PC-3 (cell line): ENCODE results near the gene SLC17A6. TPM values are rescaled to one million over a fixed set of nuclear protein-coding genes. Genes with fewer than 3 reads are reported as not detected.

Experiments
- ATAC-seq: fragments of 200-7000 bp; cut with Tn5 transposase; 2 replicates; pipeline ENCODE4 v1.9.1; 2020; ENCODE audit warnings: mild to moderate bottlenecking, moderate library complexity
- BruUV-seq: library from RNA; stranded (reverse); fragments of 400-500 nt; replicated peaks from 2 replicates; lab custom pipeline; 2021; lab: Mats Ljungman, UMichigan
- CTCF ChIA-PET: fragments of 300-600 bp; sonication (Branson Sonifier 250); formaldehyde crosslinking; loops from one replicate; lab custom pipeline; 2022; ENCODE audit warnings: antibody characterized with exemption; lab: Charles Lee
- POLR2A ChIA-PET: fragments of 300-600 bp; sonication (Branson Sonifier 250); formaldehyde crosslinking; loops from one replicate; lab custom pipeline; 2022; ENCODE audit warnings: antibody characterized with exemption; ENCODE audit not compliant: unreplicated experiment; lab: Charles Lee
- DNase-seq: peaks from one replicate; pipeline ENCODE4 v3.0.0-alpha.2; 2015
- H2AFZ ChIP-seq: fragments of 300-600 bp; sonication (generic); 2 replicates; pipeline ENCODE4 v1.6.0; 2016; ENCODE audit warnings: antibody characterized with exemption, low read length
- H3F3A ChIP-seq: fragments of 300-600 bp; sonication (generic); one replicate; pipeline ENCODE4 v1.6.0; 2017; ENCODE audit warnings: antibody characterized with exemption, low read length, control low read depth, mild to moderate bottlenecking; ENCODE audit not compliant: unreplicated experiment
- H3K27ac ChIP-seq: fragments of 300-600 bp; sonication (generic); 2 replicates; pipeline ENCODE4 v1.5.1; 2016; ENCODE audit warnings: mild to moderate bottlenecking, low read length
- H3K27me3 ChIP-seq: fragments of 300-600 bp; sonication (generic); 2 replicates; pipeline ENCODE4 v1.6.1; 2016; ENCODE audit warnings: low read length, mixed read lengths
- H3K36me3 ChIP-seq: fragments of 300-600 bp; sonication (generic); 2 replicates; pipeline ENCODE4 v1.6.1; 2016; ENCODE audit warnings: low read depth, mixed run types, low read length, mixed read lengths
- H3K4me1 ChIP-seq: fragments of 300-600 bp; sonication (generic); 2 replicates; pipeline ENCODE4 v1.5.1; 2016; ENCODE audit warnings: low read length; ENCODE audit not compliant: insufficient read depth
- H3K4me2 ChIP-seq: fragments of 300-600 bp; sonication (generic); 2 replicates; pipeline ENCODE4 v1.6.0; 2016; ENCODE audit warnings: low read length
- H3K4me3 ChIP-seq: fragments of 300-600 bp; sonication (generic); 2 replicates; pipeline ENCODE4 v1.5.1; 2016; ENCODE audit warnings: mild to moderate bottlenecking, low read length, mixed read lengths
- H3K79me2 ChIP-seq: fragments of 300-600 bp; sonication (generic); 2 replicates; pipeline ENCODE4 v1.6.1; 2017; ENCODE audit warnings: low read length, mixed read lengths
- H3K9ac ChIP-seq: fragments of 300-600 bp; sonication (generic); 2 replicates; pipeline ENCODE4 v1.6.0; 2016; ENCODE audit warnings: mild to moderate bottlenecking, low read length
- H3K9me2 ChIP-seq: fragments of 300-600 bp; sonication (generic); replicated peaks from 2 replicates; pipeline ENCODE4 v1.6.1; 2016; ENCODE audit warnings: mixed run types, low read length, mixed read lengths
- H3K9me3 ChIP-seq: fragments of 300-600 bp; sonication (generic); 2 replicates; pipeline ENCODE4 v1.6.1; 2016; ENCODE audit warnings: low read length, mixed read lengths
- H4K20me1 ChIP-seq: fragments of 300-600 bp; sonication (generic); 2 replicates; pipeline ENCODE4 v1.6.1; 2016; ENCODE audit warnings: low read length, mixed read lengths
- EZH2 ChIP-seq: fragments of 300-600 bp; sonication (generic); IDR thresholded peaks from one replicate; pipeline ENCODE4 v1.6.1; 2017; ENCODE audit warnings: antibody characterized with exemption, mild to moderate bottlenecking, low read length; ENCODE audit not compliant: unreplicated experiment
- EZH2phosphoT487 ChIP-seq: fragments of 300-600 bp; sonication (generic); IDR thresholded peaks from 2 replicates; pipeline ENCODE4 v1.6.1; 2018; ENCODE audit warnings: mild to moderate bottlenecking, antibody characterized with exemption, low read length, borderline replicate concordance
- intact Hi-C: fragments of 100-400 bp; cut with micrococcal nuclease; formaldehyde crosslinking; loops from 2 replicates; pipeline ENCODE4 v1.9.0; 2023
- total RNA-seq: library from RNA; depleted of rRNA; stranded (reverse); fragments of >200 nt; gene quantifications from 2 replicates; pipeline ENCODE4 v1.2.3, GENCODE V29; 2014
- TF ChIP-seq, protein P1 (sequence below): fragments of 300-600 bp; sonication (generic); conservative IDR thresholded peaks from 2 replicates; pipeline ENCODE4 v1.5.1; 2017; ENCODE audit warnings: antibody characterized with exemption, low read depth, mild to moderate bottlenecking, low read length

The SLC17A6 gene
- total RNA-seq, 1 experiment from 2014 or later: not detected

DNA sequence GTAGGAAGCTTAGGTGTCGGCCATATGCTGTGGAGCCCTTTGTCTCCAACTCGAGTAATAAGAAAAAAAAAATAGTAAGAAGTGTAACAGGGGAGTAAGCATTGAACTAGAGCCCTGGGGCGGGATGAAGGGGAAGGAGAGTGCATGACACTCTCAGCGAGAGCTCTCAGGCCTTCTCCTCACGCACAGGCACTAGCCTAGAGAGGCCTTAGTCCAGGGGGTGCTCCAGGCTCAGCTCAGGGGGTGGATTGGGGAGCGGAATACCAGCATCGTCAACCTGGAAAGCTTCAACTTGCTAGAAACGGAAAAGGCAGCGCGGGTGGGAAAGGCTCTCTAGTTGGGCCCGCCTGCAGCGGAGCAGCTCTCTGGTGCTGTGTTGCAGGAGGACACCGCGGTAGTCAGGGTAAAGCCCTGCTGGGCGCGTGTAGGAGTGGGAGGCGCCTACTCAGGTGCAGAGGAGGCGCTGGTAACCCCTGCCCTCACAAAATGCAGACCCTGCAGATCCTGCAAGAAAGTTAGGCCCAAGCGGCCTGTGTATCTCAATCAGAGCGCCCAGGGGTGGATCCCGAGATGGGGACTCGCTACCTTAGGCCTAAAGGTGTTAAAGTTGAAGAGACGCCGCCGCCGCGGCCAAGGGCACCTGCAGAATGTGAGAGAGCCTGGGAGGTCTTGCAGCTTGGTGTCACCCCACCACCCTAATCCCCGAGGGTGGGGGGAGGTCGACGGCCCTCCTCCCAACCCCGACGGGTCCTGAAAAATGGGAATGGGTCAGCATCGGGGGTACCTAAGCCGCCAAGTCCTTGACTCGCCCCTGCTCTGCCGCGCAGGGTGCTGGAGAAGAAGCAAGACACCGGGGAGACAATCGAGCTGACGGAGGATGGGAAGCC lies 2.8 kb downstream of the SLC17A6 start:
- no TSS peak for BruUV-seq
- H3K36me3 ChIP-seq: no peaks in the 10 kb centered on the region
- H3K9me3 ChIP-seq: no peaks in the 10 kb centered on the region
- TF ChIP-seq EZH2 (no peak), EZH2phosphoT487 (no peak)
- TF ChIP-seq, protein P1, sequence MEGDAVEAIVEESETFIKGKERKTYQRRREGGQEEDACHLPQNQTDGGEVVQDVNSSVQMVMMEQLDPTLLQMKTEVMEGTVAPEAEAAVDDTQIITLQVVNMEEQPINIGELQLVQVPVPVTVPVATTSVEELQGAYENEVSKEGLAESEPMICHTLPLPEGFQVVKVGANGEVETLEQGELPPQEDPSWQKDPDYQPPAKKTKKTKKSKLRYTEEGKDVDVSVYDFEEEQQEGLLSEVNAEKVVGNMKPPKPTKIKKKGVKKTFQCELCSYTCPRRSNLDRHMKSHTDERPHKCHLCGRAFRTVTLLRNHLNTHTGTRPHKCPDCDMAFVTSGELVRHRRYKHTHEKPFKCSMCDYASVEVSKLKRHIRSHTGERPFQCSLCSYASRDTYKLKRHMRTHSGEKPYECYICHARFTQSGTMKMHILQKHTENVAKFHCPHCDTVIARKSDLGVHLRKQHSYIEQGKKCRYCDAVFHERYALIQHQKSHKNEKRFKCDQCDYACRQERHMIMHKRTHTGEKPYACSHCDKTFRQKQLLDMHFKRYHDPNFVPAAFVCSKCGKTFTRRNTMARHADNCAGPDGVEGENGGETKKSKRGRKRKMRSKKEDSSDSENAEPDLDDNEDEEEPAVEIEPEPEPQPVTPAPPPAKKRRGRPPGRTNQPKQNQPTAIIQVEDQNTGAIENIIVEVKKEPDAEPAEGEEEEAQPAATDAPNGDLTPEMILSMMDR: no peak
- ATAC-seq (no peak), DNase-seq (no peak)
- POLR2A ChIA-PET: no interaction called here
- no peaks in the 10 kb centered on the region for H3F3A ChIP-seq
- intact Hi-C loops: no loop called here
- H2AFZ ChIP-seq: no peak overlapping the region
- H3K9ac ChIP-seq: no peak overlapping the region
- no peak overlapping the region for H3K27ac ChIP-seq
- CTCF ChIA-PET: no interaction called here
- no peak overlapping the region for H3K4me3 ChIP-seq
- no peaks in the 10 kb centered on the region for H3K9me2 ChIP-seq
- H3K4me1 ChIP-seq: no peaks in the 10 kb centered on the region
- peaks cover 74% of the 10 kb centered on the region for H3K27me3 ChIP-seq
- H3K79me2 ChIP-seq: no peaks in the 10 kb centered on the region
- H4K20me1 ChIP-seq: no peaks in the 10 kb centered on the region
- no peak overlapping the region for H3K4me2 ChIP-seq

DNA sequence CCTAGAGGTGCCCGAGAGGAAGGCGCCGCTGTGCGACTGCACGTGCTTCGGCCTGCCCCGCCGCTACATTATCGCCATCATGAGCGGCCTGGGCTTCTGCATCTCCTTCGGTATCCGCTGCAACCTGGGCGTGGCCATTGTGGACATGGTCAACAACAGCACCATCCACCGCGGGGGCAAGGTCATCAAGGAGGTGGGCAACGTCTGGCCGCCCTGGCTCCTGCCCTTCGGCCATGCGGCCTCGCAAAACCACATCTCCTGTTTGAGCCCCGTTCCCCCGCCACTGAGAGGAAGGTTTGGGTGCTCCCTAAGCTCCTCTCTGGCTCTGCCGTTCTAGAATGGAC lies 3.4 kb downstream of the SLC17A6 start:
- Histone ChIP-seq H2AFZ (no peak overlapping the region), H3K4me2 (no peak overlapping the region), H4K20me1 (no peaks in the 10 kb centered on the region), H3K79me2 (no peaks in the 10 kb centered on the region), H3F3A (no peaks in the 10 kb centered on the region), H3K9me2 (no peaks in the 10 kb centered on the region), H3K4me1 (no peaks in the 10 kb centered on the region), H3K4me3 (no peak overlapping the region), H3K27ac (no peak overlapping the region), H3K9me3 (no peaks in the 10 kb centered on the region), H3K36me3 (no peaks in the 10 kb centered on the region), H3K9ac (no peak overlapping the region), H3K27me3 (peaks cover 78% of the 10 kb centered on the region)
- TF ChIP-seq, protein P1: no peak
- no peak for TF ChIP-seq EZH2
- no peak for TF ChIP-seq EZH2phosphoT487
- ATAC-seq (no peak), DNase-seq (no peak)
- ChIA-PET POLR2A (no interaction called here), CTCF (no interaction called here)
- intact Hi-C loops: no loop called here
- no TSS peak for BruUV-seq
